HG03095 (cell line): ENCODE measurements around the gene TAF11.
"Not testable (repeated sequence)": the region's sequence is repeated elsewhere in the genome, so short reads cannot be mapped to it uniquely, and the experiment has no call there.

ENCODE experiments used
- ATAC-seq: cut with Tn5 transposase; IDR thresholded peaks from one replicate; pipeline ENCODE4 v1.9.1; 2021; ENCODE audit warnings: moderate library complexity; ENCODE audit not compliant: unreplicated experiment

TAF11 gene

DNA sequence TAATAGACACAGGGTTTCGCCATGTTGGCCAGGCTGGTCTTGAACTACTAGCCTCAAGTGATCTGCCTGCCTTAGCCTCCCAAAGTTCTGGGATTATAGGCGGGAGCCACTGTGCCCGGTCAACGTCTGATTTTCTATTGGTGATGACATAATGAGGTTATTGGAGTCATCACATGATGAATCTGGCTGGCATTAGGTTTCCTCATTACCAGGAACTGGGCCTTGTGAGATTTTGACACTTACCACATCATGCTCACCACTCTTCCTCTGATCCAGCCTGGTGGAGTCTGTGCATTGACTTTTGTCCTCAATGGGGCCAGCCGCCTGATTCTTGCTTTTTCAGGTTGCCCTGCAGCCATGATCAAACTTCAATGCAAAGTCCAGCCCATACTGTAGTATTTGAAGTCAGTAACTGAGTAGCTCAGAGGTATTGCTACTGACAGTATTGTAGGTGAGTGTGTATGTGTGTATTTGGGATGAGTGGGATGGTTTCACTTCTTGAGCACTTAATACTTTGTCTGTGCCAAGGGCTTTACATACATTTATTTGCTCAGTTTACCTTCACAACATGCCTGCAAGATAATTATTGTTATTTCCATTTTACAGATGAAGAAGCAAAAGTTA lies 17.3 kb upstream of the TAF11 start:
- no peak for ATAC-seq

DNA sequence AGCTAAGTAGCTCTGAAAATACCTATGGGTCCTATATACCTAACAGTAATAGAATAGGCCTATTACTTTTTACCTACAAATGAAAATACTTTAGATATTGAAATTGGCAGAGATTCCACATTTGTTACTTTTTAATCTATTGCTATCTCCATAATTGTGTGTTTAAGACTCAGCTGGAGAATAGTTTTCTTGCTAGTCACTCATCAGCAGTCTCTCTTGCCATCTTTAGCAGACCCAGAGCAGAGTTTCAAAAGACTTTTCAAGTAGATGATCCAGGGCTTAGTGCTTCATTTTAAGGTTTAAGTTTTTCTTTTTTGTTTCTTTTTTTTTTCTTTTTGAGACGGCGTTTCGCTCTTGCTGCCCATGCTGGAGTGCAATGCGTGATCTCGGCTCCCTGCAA lies 14.1 kb upstream of the TAF11 start:
- ATAC-seq: no peak

DNA sequence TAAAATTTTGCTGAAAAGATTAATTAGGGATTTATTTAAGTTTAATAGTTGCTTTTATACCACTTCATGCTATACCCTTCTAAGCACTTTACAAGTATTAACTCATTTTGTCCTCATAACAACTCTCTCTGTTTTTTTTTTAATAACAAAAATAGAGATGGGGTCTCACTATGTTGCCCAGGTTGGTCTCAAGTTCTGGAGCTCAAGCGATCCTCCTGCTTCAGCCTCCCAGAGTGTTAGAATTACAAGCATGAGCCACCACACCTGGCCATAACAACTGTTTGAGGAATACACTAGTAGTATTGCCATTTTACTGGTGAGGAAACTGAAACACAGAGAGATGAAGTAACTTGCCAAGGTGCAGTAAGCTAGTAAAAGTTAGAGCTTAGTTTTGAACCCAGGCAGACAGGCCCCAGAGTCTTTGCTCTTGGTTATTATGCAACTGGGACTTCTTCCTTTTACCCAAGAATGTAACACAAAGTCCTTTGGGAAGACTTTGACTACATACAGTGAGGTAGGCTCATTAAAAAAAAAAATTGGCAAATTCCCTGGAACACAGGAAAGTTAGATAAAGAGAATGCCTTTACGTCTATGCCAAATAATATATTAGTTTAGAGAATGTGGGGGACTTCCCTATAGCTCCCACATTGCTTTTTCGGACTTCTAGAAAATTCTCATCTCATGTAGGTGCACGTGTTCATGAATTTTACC lies 12.6 kb upstream of the TAF11 start:
- ATAC-seq: no peak

DNA sequence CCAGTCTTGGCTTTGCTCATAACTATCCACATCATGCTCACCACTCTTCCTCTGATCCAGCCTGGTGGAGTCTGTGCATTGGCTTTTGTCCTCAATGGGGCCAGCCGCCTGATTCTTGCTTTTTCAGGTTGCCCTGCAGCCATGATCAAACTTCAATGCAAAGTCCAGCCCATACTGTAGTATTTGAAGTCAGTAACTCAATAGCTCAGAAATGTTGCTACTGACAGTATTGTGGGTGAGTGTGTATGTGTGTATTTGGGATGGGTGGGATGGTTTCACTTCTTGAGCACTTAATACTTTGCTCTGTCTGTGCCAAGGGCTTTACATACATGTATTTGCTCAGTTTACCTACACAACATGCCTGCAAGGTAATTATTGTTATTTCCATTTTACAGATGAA lies 11.9 kb upstream of the TAF11 start:
- not testable (repeated sequence) for ATAC-seq

DNA sequence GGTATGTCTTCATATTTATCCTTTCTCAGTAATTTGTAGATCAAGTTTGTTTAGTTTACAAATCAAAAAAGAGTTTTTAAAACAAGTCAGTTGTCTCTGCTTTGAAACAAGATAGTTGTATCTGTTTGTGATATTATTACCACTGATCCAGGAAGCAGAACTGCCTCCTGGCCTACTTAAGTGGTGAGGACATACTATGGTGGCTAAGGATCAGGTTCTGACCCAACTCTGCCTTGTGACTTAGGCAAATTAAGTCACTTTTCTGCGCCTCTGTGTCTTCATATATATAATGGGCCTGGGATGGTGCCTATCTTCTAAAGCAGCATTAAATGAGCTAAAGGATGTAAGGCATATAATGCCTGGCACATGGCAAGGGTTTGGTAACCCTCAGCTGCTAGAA lies 9.9 kb upstream of the TAF11 start:
- ATAC-seq: no peak

DNA sequence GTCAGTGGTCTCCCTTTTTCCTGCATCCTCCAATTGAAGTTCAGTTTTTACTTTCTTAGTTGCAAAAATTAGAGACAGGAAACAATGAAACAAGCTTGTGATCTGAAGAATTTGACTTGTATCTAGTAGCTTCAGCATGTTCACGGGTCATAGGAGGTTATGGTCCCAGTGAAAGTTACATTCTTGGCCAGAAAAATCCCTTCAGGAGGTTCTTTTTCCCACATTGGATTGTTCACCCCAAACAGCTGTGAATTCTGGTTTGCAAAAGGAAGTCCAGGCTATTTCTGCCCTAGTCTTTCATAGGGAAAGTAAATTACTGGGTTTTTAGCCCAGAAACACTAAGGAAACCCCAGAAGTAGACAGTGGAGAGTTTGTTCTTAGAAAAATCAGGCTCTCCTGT lies 9.3 kb upstream of the TAF11 start:
- ATAC-seq: no peak

DNA sequence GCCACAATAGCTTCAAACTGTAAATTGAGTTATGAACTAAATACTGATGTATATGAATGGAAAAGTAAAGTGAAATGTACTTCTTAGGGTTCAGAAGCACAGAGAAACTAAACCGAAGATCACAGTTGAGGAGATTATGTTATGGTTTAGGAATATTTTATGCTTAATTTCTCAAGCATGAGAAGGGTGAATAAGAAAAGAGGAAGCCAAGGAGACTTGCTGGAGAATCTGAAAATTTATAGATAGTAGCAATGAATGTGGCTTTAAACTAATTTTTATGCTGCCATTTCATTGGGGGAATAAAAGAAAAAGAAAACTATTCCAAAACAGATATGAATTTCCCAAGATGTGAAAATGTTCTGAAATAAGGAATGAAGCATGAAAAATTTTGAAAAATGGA lies 6.9 kb upstream of the TAF11 start:
- ATAC-seq: no peak

DNA sequence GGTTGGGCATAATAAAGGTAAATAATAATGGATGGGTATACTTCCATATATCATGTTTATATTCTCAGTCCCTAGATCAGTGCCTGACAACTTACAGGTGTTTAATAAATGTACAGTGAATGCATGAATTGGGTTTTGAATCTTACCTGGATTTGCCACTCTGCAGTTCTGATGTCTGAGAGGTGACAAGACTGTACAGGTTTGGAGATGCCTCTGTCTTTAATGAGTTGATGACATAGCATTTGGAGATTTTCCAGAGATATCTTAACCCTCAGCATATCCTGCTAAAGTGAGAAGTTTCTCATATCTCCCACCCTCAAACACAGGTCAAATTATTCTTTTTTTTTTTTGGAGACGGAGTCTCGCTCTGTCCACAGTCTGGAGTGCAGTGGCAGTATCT lies 3.5 kb upstream of the TAF11 start:
- no peak for ATAC-seq

DNA sequence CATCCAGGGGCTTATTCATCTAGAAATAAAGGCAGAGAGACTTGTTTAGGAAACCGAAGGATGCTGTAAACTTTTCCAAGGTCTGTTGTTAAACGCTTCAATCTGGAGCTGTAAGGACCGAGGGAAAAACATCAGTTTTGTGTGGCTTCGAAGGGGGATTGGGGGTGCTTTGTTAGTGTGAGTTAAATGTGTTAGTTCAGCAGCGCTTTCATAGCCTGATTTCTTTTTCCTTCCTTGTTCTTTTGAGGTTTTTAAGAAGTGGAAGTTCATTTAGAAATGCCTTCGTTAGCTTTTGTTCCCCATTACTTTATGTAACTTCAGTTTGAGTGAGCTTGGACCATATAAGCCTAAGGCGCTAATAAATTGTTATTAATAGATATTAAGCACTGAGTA lies 2.7 kb upstream of the TAF11 start:
- ATAC-seq: no peak

DNA sequence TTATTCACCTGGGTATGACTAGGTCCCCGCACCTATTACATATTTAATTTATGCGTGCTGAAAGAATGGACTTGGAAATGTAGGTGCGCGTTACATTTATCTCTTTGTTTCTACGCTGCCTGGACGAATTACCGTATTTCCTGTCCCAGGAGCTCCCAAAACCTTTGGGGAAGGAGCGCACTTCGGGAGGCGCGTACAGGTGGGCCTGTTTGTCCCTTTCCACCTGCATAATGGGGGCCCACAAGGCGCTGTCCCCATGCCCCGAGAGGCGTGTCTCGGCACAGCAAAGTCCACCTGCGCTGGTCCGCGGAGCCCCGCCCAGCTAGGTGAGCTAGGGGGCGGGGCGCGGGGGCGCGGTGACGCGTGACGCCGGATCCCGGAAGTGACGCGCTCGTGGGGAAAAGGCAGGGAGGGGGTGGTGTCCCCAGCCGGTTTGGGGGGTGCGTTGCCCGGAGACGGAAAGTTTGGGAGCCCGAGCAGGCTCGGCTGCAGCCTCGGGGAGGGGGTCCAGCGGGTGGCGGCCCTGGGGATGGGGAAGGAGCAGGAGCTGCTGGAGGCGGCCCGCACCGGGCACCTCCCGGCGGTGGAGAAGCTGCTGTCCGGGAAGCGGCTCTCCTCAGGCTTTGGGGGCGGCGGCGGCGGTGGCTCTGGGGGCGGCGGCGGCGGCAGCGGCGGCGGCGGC lies 1.2 kb upstream of the TAF11 start, which contains the start of gene ANKS1A:
ANKS1A (plus strand) TSS at position 382 of the 682 bp plus-strand sequence; CDS start at position 530, 148 bp downstream.
- peak; percentile 50 for ATAC-seq

DNA sequence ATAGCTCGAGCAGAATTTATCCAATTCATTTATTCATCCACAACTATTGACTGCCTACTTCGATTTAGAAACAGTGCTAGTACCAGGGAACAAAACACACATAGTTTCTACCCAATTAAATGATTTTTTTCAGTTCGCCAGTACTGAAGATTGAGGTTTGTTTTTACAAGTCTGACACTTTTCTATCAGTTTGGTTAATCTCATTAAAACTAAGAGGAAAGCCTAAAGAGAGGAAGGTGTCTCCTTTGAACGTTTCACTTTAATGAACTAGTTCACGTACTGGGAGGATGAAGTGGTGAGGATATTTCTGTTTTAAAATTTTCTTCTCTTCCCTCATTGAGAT lies 643 bp upstream of the TAF11 start:
- ATAC-seq: no peak

DNA sequence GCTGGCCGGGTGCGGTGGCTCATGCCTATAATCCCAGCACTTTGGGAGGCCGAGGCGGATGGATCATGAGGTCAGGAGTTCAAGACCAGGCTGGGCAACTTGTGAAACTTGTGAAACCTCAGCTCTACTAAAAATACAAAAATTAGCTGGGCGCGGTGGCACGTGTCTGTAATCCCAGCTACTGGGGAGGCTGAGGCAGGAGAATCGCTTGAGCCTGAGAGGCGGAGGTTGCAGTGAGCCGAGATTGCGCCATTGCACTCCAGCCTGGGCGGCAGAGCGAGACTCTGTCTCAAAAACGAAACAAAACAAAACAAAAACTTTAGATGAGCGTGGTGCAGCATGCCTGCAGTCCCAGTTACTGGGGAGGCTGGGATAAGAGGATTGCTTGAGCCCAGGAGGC lies 2.0 kb downstream of the TAF11 start:
- ATAC-seq: not testable (repeated sequence)

DNA sequence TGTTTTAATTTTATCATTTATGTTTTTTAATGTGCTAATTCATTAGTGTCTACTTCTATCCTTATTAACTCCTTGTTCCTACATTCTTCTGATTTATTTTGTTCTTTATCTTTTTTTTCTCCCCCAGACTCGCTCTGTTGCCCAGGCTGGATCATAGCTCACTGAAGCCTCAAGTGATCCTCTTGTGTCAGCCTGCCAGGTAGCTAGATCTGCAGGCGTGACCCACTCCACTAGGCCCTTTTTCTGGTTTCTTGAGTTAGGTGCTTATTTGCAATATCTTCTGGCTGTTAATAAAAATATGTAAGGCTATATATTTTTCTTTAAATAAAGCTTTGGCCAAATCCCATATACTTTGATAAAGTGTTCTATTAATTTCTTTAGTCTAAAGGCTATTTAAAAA lies 2.8 kb downstream of the TAF11 start:
- ATAC-seq: no peak

DNA sequence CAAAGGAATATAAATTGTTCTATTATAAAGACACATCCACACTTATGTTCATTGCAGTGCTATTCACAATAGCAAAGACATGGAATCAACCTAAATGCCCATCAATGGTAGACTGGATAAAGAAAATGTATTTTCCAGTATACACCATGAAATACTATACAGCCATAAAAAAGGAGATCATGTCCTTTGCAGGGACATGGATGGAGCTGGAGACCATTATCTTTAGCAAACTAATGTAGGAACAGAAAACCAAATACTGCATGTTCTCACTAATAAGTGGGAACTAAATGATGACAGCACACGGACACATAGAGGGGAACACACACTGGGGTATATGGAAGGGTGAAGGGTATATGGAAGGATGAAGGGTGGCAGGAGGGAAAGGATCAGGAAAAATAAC lies 3.8 kb downstream of the TAF11 start:
- ATAC-seq: not testable (repeated sequence)

DNA sequence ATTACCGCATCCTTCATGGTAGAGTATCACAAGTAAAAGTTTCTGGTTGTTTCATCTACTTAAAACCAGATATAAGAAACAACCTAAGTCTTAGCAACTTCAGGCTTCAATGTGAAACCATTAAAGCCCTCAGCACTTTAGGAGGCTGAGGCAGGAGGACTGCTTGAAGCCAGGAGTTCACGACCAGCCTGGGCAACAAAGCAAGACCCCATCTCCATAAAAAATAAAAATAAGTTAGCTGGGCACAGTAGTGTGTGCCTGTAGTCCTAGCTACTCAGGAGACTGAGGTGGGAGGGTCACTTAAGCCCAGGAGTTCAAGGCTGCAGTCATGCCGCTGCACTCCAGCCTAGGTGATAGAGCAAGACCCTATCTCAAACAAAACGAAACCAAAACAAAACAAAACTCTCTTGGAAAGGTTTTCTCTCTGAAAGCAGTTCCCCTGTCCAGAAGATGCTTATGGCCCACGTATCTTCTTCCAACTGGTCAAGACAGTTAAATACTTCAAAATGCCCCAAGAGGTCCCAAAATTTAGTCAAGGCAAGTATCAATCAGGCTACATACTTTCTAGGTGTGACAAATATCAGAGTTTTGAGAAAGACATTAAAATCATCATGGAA lies 9.9 kb downstream of the TAF11 start:
- ATAC-seq: no peak

DNA sequence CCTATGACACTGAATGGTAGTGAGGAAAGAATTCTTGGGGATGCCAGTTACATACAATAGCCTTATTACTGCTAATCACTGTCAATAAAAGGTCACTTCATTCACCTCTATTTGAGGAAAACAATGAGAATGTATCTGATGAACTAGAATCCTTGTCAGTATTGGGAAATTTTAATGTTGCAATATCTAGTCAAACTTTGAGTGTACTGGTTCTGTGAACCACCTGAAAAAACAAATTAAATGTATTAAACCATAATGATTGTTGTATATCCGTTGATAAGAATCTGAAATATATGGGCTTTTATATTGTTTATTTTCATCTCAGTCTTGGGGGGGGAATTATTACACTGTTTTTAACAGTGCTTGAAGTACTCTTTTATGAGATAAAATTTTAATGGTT lies 10.6 kb downstream of the TAF11 start:
- no peak for ATAC-seq

DNA sequence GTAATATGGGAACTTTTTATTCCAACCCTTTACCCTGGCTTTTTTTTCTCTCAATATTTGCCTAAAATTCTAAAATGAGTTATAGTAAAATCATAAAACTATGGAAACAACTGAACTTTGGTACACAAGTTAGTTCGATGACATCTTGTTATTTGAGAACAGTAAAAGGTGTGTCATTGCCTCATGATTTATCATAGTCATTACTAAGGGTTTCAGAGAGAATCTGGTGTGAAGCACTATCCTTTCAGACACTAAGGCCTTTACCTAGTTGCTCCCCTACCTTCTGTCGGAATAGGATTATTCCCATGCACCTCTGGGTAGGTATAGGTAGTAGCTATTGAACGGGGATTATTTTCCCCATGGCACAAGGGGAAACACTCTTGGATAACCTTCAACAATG lies 11.4 kb downstream of the TAF11 start:
- ATAC-seq: no peak

DNA sequence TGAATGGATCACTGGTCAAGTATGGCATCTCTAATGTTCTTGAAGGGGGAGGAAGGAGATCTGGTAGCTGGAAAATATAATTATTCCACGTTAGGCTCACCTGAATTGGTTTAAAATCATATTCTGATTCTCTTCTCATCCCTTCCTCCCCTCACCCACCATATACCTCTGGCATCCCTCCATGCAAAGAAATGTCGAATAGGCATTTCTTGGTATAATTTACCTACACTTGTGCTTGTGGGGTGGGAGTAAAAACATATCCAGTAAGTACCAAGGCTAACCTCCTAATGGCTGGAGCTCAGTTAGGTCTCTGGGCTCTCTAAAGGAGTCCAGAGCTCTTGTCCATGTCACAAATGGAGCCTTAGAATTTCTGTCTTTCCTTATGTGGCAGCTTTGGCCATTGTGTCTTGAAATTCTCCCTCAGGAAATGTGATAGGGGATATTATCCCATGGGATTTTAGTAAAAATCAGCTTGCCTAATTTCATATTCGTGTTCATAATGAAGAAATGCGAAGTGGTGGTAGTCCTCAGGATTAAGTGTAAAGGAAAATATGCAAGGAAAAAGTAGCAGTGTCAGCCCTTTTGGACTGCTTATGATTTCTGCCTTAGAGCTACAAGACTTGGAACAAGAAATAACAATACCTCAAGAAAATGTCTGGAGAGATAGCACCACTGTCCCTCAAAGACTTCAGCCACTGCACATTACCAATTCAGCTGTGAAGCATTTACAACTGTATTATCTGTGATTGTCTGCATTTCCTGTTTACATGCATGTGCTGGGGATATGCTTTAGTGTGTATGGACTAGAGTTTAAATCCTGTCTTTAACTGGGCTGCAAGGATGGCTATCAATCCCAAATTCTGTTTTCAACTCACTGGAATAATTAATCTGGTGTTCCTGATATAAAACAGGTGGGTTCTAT lies 12.3 kb downstream of the TAF11 start:
- ATAC-seq: no peak

DNA sequence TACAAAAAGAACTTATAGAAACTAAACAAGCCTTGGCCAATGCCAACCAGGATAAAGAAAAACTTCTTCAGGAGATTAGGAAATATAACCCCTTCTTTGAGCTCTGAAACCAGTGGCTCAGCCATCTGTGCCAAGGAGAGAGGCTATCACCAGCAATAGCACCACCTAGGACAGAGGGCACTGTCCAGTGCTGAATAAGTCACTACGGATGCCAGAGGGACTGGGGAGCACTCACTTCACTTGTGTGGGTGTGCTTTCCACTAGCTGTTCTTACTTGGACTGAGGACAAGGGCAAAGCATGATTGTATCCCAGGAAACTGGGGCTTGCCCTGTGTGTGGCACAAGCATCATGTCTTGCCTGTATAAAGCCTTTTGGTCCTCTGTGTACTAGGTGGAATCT lies 15.5 kb downstream of the TAF11 start:
- no peak for ATAC-seq

DNA sequence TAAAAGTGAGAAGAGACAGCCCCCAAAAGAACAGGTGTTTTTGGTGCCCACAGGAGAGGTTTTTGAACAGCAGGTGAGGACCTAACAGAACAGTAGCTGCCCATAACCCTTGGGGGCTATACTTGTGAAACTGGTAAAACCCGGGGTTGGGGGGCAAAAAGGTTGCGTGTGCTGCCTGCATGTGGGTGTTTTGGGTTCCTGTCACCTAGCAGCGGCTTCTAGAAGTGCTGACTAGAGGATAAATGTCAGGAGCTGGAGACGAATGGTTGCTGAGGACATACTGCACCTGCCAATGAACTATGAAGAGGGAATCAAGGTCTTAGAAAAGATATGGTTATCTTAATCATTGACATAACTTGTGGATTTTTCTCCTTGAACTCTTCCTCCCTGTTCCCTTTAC lies 16.0 kb downstream of the TAF11 start:
- ATAC-seq: no peak

DNA sequence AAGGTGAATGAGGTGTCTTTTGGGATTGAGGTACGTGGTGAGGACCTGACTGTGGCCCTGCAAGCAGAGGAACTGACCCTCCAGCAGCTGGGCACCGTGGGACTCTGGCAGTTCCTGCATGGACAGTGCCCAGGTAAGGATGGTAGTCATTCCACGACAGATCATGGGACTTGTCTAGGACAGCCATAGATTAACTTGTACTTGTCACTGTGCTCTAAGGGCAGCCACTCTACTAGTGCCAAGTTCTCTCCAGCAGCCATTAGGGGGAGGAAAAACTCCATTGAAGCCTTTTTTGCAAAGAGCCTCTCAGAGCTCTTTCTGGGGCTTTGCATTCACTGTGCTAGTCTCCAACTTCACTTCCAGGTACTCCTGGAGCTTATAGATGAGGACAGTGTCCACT lies 20.4 kb downstream of the TAF11 start:
- ATAC-seq: no peak
